LNCaP clone FGC (cell line): ENCODE results near the gene ZYG11B.
"Not testable (repeated sequence)": the region's sequence is repeated elsewhere in the genome, so short reads cannot be mapped to it uniquely, and the experiment has no call there.

Experiments used
- DNase-seq: peaks from one replicate; pipeline ENCODE4 v3.0.0-alpha.2; 2011; ENCODE audit warnings: low read depth
- H3K4me3 ChIP-seq: 2 replicates; pipeline ENCODE4 v1.5.1; 2011; ENCODE audit warnings: mild to moderate bottlenecking, low read depth, low read length, control low read depth
- CTCF ChIP-seq: IDR thresholded peaks from 2 replicates; pipeline ENCODE4 v1.5.1; 2012; ENCODE audit warnings: mild to moderate bottlenecking; ENCODE audit not compliant: control insufficient read depth, insufficient read depth; ENCODE audit errors: extremely low read depth

Gene ZYG11B

DNA sequence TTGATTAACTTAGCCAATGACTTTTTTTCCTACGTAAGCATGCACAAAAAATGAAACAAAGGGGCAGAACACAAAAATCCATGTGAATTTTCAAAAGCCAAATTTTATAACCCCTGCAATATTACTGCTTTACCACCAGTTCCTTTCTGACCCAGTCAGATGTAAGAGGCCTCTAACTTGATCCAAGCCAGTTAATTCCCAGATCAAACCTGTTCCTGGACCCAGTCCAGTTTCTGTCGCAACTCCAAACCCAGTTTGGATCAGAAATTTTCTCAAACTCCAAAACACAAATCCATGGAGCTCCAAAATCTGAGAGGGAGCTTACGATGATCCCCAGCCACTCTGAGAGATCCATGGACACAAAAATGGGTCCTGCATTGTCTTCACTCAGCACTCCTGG lies 108.5 kb downstream of the ZYG11B start:
- H3K4me3 ChIP-seq, result no peak overlapping the region
- DNase-seq, result no peak
- TF ChIP-seq CTCF, result no peak

DNA sequence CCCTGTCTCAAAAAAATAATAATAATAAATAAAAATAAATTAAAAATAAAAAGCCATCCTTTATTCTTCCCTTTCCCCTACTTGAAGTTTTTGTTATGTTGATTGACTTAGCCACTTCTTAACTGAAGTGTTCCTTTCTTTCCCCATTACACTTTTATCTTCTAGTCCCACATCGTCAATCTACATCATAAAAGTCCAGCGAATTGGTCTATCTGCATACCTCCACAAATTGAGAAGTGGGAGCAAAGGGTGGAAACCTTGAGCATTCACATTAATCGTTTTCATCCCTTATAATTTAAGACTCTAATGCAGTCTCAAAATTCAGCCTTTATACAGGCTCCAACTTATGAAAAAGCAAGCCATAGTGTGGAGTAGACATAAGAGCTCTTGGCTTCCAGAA lies 109.8 kb downstream of the ZYG11B start:
- no peak overlapping the region for H3K4me3 ChIP-seq

GRCh38 chr1:52839175-52839574 lies 112.9 kb downstream of the ZYG11B start:
- H3K4me3 ChIP-seq, DNase-seq: not testable (repeated sequence)

More for the DNA sequence above, 109.8 kb downstream of the ZYG11B start:
- TF ChIP-seq CTCF, result no peak
- no peak for DNase-seq

GRCh38 chr1:52842643-52843310 lies 116.5 kb downstream of the ZYG11B start, which contains the start of gene ZYG11A:
Gene ZYG11A (plus strand): TSS chr1:52842760. CDS start chr1:52842884, 124 bp downstream.
- TF ChIP-seq CTCF, result peak; percentile 27; the same call in 1 of the 2 replicates
- peak within 1 kb of the TSS; percentile 27 for H3K4me3 ChIP-seq
- no peak for DNase-seq

- not testable (repeated sequence) for DNase-seq, H3K4me3 ChIP-seq
These were observed 118.9 kb downstream of the ZYG11B start for GRCh38 chr1:52845119-52845518.

DNA sequence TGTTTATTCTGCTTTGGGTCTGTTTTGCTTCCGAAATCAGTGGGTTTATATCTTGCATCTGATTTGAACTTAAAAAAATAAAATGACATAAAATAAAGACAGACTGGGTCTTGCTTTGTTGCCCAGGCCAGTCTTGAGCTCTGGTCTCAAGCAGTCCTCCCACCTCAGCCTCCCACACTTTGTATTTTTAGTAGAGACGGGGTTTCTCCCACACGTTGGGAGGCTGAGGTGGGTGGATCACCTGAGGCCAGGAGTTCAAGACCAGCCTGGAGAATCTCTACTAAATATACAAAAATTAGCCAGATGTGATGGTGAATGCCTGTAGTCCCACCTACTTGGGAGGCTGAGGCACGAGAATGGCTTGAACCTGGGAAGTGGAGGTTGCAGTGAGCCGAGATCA lies 122.2 kb downstream of the ZYG11B start:
- no peak for TF ChIP-seq CTCF
- DNase-seq, result no peak

GRCh38 chr1:52850951-52851350 lies 124.7 kb downstream of the ZYG11B start:
- no peak for DNase-seq
- no peak overlapping the region for H3K4me3 ChIP-seq
- TF ChIP-seq CTCF, result no peak

More for the DNA sequence above, 122.2 kb downstream of the ZYG11B start:
- no peak overlapping the region for H3K4me3 ChIP-seq

GRCh38 chr1:52852854-52853253 lies 126.6 kb downstream of the ZYG11B start:
- no peak overlapping the region for H3K4me3 ChIP-seq
- DNase-seq, result no peak
- TF ChIP-seq CTCF, result no peak
